ENCODE measurements around the gene CFAP99. TPM values are rescaled to one million over a fixed set of nuclear protein-coding genes. Genes with fewer than 3 reads are reported as not detected.
"Not testable (repeated sequence)": the region's sequence is repeated elsewhere in the genome, so short reads cannot be mapped to it uniquely, and the experiment has no call there.

Gene CFAP99
- total RNA-seq, 1 experiment from 2014 or later = 0.33 TPM

GRCh38 chr4:2429945-2430757 lies 11.4 kb downstream of the CFAP99 start:
- H3K27me3 ChIP-seq (ENCODE audit: control insufficient read depth, insufficient read depth, low read length); H3K36me3 ChIP-seq (ENCODE audit: control insufficient read depth, insufficient read depth, low read length); BruUV-seq (replicated peaks); CTCF ChIA-PET; intact Hi-C loops (cut with micrococcal nuclease; ENCODE audit: unreplicated experiment); in situ Hi-C loops (cut with HindIII; ENCODE audit: low pct_unique_long_range_greater_than_20kb, low sequenced_read_pairs); H3K27ac ChIP-seq (ENCODE audit: low read length); H3K9me3 ChIP-seq (ENCODE audit: control insufficient read depth, insufficient read depth, low read depth, low read length); DNase-seq (ENCODE audit: low read depth, low spot score); POLR2A ChIA-PET; ATAC-seq; H3K4me1 ChIP-seq (ENCODE audit: control insufficient read depth, insufficient read depth, low read length): not testable (repeated sequence)
- H3K4me3 ChIP-seq (ENCODE audit: low read depth in 2 of 2, low read length in 2 of 2) = peak overlapping the region; percentile 31 to 49

- no peak for TF ChIP-seq REST (IDR thresholded peaks at IDR 0.05; ENCODE audit: insufficient read depth in 1 of 2, low read depth in 2 of 2, low read length in 1 of 2)
- TF ChIP-seq POLR2AphosphoS5 (IDR thresholded peaks at IDR 0.05; ENCODE audit: low read depth, low read length) = no peak
- TF ChIP-seq CTCF (IDR thresholded peaks at IDR 0.05) = no peak
- TF ChIP-seq TCF7L2 (IDR thresholded peaks at IDR 0.05; ENCODE audit: low read depth, low read length) = no peak
- no peak for TF ChIP-seq SIN3A (IDR thresholded peaks at IDR 0.05; ENCODE audit: borderline replicate concordance, insufficient read depth, low read depth, low read length)
- no peak for ATAC-seq
- ChIA-PET CTCF (no interaction called here), POLR2A (no interaction called here)
- Histone ChIP-seq H3K27ac (ENCODE audit: low read length) (no peak overlapping the region), H3K27me3 (ENCODE audit: control insufficient read depth, insufficient read depth, low read length) (no peaks in the 10 kb centered on the region), H3K9me3 (ENCODE audit: control insufficient read depth, insufficient read depth, low read depth, low read length) (no peaks in the 10 kb centered on the region), H3K4me1 (ENCODE audit: control insufficient read depth, insufficient read depth, low read length) (no peaks in the 10 kb centered on the region; the same call in 1 of the 2 replicates), H3K36me3 (ENCODE audit: control insufficient read depth, insufficient read depth, low read length) (no peaks in the 10 kb centered on the region), H3K4me3 (ENCODE audit: low read depth in 2 of 2, low read length in 2 of 2) (no peak overlapping the region)
- no TSS peak for BruUV-seq (replicated peaks)
- in situ Hi-C loops (cut with HindIII; ENCODE audit: low pct_unique_long_range_greater_than_20kb, low sequenced_read_pairs) (no loop called here), intact Hi-C loops (cut with micrococcal nuclease; ENCODE audit: unreplicated experiment) (no loop called here)
- no peak for DNase-seq (ENCODE audit: low read depth, low spot score)
These were observed 13.2 kb downstream of the CFAP99 start for GRCh38 chr4:2432004-2432403.

- ChIA-PET CTCF (no interaction called here), POLR2A (no interaction called here)
- H3K27ac ChIP-seq (ENCODE audit: low read length) = no peak overlapping the region
- TF ChIP-seq POLR2AphosphoS5 (IDR thresholded peaks at IDR 0.05; ENCODE audit: low read depth, low read length) (no peak), SIN3A (IDR thresholded peaks at IDR 0.05; ENCODE audit: borderline replicate concordance, insufficient read depth, low read depth, low read length) (no peak)
- DNase-seq (ENCODE audit: low read depth, low spot score) = no peak
- no peak for ATAC-seq
- no peaks in the 10 kb centered on the region for H3K27me3 ChIP-seq (ENCODE audit: control insufficient read depth, insufficient read depth, low read length)
- no peak overlapping the region for H3K4me3 ChIP-seq (ENCODE audit: low read depth in 2 of 2, low read length in 2 of 2)
- intact Hi-C loops (cut with micrococcal nuclease; ENCODE audit: unreplicated experiment) = no loop called here
- no peaks in the 10 kb centered on the region for H3K9me3 ChIP-seq (ENCODE audit: control insufficient read depth, insufficient read depth, low read depth, low read length)
- in situ Hi-C loops (cut with HindIII; ENCODE audit: low pct_unique_long_range_greater_than_20kb, low sequenced_read_pairs) = no loop called here
- no peaks in the 10 kb centered on the region for H3K36me3 ChIP-seq (ENCODE audit: control insufficient read depth, insufficient read depth, low read length)
- H3K4me1 ChIP-seq (ENCODE audit: control insufficient read depth, insufficient read depth, low read length) = no peaks in the 10 kb centered on the region; the same call in 1 of the 2 replicates
- BruUV-seq (replicated peaks) = no TSS peak
These were observed 14.3 kb downstream of the CFAP99 start for GRCh38 chr4:2432991-2433530.

Measured in Panc1 (cell line).